HG03432 (cell line): ENCODE results near the gene SLC25A19.

Source experiments
- ATAC-seq: cut with Tn5 transposase; IDR thresholded peaks from one replicate; pipeline ENCODE4 v1.9.1; 2021; ENCODE audit warnings: mild to moderate bottlenecking, moderate library complexity; ENCODE audit not compliant: unreplicated experiment

SLC25A19 gene

DNA sequence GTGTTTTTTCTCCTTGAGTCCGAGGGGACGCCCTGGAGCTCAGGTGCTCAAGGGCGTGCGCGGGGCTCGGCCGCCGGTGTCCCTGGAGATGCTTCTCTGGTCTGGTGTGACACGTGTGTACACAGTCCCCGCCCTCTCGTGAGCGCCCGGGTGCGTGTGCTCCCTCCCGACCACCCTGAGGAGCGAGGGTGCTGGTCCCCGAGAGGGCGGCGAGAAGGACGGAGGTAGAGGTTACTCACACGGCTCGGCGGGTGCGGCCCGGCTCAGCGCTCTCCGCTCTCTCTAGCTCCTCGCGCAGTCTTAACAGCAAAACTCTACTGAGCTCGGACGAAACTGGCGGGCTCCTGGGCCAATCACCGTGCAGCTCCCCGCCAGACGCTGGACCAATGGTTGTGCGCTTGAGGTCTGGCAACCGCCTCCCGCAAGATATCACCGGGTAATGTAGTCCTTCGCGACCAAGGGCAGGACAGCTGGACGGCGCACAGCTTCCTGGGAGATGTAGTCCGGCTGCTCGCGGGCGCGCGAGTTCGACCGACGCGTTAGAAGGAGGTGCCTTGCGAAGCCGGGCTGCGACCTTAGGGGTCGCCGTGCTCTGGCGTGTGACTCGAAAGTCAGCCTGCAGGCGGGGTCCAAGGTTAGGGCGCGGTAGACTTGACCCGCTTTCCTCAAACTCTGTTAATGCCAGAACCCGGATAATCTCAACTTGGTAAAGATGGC, at the start of gene SLC25A19:
Gene SLC25A19 (minus strand): TSS at position 319 of the 717 bp plus-strand sequence. CDS start 2,669 bp downstream, outside the sequence.
- peak; percentile 90 for ATAC-seq

DNA sequence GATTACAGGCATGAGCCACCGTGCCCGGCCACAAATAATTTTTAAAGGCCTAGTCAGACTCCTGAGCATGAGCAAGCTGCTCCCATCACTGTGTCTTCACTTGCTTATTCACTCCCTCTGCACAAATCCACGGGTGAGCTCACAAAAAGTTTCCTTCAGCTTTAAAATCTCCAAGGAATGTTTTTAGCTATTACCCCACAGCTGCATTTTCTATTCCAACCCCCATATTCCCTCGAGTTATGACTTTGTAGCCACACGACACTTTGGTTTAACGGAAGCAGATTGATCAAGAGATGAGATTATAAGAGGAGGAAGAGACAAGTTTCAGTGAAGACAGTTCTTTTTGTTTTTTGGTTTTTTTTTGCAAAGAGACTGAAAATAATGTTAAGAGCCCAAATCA, 49.1 kb upstream of the SLC25A19 start:
- ATAC-seq, result no peak

DNA sequence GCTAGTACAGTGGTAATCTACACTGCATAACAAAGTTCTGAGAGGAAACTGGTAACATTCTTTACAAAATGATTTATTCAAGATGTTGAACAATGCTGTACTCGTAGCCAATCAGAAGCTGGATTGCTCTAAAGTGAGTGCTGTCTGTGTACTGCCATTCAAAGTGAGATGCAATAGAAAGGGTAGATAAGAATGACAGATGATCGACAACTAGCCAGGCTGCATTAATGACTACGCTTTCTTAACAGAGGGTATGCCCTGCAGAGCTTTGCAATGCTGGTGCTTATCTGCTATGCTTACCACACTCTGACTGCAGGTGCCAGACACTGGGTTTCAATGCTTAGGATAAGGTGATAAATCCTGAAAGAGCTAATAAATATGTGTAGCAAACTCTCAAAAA, 46.1 kb upstream of the SLC25A19 start:
- no peak for ATAC-seq

- ATAC-seq, result no peak
Measured at GRCh38 chr17:75334723-75335122, 45.5 kb upstream of the SLC25A19 start.

DNA sequence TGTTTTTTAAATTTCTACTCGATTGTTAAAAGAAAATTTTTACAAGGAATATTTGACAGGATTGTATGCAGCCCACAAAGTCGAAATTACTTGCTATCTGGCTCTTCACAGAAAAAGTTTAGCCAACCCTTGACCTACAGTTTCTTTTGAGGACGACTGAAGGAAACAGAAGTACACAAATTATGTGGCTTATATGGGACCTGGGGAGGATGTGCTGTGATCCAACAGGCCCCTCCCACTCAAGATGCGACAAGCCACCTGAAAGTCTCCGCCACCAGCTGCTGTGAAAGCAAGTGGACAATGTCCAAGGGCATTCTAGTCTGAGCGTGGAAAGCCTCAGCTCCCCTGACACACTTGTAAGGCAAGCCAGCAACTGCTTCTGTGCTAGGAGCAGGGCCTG, 42.4 kb upstream of the SLC25A19 start:
- ATAC-seq, result no peak

GRCh38 chr17:75327757-75328156, 38.5 kb upstream of the SLC25A19 start:
- ATAC-seq, result no peak

DNA sequence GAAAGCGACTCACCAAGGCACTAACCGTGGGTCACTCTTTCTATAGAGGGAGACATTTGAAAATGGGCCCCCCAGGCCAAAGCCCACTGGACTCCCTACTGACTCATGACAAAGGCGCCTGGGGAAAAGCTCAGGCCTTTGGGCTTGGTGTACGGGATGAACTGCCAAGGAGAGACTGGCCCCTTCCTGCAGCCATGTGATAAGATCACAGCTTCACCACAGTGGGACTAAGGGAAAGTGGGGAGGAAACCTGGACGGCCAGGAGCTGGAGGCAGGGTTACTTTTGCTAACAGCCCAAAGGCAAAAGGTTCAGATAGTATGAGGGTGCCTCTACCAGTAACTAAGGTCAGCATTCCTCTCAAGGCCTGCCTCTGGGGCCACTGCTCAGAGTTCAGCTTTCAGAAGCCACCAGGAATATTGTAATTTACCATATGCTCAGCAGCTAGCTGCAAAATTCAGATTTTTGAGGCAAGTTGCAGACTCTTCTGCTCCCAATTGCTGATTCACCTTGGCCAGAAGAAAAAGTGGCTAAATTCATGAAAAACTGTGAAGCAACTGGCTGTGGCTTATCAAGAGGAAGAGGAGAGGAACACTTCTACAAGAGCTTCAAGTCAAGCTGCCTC, 37.1 kb upstream of the SLC25A19 start:
- no peak for ATAC-seq

DNA sequence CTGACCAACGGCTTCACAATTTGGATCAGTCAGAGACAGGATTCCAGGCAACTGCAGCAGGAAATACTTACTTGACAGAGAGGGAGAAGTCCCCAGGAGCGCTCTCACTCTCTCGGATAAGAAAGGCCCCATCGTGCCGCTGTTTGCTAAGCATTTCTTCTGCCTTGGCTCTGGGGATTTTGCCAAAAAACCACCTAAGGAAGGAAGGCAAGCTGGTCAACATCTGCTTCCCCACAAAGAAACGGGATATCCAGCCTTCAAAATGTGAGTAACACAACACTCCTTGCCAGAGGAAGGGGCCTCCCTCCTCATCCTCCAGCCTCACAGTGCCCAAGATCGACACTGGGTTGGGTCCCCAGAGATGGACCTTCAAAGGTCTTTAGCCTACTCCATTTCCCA, 36.6 kb upstream of the SLC25A19 start:
- ATAC-seq, result no peak

DNA sequence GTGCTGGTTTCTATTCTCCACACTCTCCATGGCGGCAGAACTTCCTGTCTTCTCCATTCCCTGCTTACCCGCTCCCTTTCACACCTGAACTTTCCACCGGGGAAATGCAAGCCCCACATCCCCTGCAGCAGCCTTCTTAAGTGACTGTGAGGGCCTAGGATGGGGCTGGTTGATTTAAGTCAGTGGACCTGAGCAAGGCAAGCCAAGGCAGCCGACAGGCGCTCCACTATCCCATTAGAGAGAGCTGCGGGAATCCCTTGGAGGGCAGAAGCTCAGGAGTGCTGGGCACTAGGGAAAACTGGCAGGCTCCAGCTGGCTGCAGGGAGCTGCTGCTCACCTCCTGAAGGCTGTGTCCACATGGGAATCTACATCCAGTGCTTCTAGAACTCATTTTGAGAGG, 36.1 kb upstream of the SLC25A19 start:
- ATAC-seq, result no peak

DNA sequence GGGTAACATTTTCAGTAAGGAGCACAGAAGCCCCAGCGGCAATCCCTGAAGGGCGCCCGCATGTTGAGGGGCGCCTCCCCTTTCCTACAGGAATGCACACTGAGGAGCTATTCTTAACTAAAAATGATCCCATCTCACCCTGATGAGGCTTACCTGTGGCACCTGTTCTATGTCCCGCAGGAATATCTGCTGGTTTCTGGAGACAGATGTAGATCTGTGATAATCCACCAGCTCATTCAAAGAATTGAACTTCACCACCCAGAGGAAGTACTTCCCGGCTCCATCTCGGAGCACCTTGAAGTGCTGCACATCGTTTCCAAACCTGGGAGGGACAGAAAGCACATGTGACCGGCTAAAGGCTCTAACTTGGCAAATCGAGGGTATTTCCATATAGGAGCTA, 32.3 kb upstream of the SLC25A19 start:
- ATAC-seq, result no peak

DNA sequence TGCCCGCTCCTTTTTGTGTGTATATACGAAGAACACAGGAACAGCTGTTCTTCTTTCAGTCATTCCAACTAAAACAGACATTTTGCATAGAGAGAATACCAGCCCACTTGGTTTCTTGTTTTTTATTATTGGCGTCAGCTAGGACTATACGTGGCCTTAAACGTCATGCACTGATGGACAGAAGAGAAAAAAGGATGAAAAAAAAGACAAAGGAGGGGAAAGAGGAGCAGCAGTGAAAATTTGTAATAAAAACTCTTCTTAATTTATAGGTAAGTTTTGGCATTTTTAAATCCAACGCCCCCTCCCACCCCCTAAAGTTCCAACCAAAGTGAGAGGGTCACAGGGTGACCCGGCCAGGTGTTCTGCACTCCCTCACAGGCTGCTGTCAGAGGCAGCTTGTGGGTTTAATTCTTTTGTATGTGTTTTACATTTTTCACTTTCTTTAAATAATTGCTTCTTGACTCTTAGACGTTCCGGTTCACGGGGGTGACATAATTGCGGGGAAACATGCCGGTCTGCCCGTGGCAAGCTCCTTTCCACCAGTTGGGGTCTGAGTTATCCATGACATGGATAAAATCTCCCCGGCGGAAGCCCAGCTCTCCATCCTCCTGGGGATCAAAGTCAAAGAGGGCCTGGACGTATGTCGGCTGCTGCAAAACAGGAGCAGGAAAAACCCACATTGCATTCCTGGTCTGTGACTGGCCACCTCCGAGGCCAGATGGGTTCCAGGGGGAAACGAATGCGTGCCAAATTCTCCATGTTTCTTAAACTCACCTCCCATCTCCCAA, 30.9 kb upstream of the SLC25A19 start:
- peak; percentile 59 for ATAC-seq

- ATAC-seq, result no peak
Measured at GRCh38 chr17:75318615-75319222, 29.5 kb upstream of the SLC25A19 start.

DNA sequence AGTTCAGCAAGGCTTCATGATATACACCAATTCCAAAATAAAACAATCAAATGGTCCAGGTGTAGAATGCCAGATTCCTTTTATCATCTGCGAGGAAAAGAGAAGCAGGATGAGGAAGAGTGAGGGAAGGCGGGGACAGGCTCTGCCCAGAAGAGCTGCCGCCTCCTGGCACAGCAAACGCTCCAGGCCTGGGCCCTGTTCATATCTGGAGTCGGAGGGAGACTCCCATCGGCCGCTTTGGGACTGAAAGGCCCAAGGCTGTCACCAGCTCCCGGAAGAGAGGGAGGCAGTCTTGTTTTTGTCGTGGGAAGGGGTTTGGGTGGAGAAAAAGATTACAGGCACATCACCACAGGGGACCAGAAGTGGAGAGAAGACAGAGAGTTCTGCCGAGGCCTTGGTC, 29.0 kb upstream of the SLC25A19 start:
- ATAC-seq, result no peak

GRCh38 chr17:75317671-75318070, 28.4 kb upstream of the SLC25A19 start:
- no peak for ATAC-seq

- ATAC-seq, result no peak
Measured at GRCh38 chr17:75316253-75316652, 27.0 kb upstream of the SLC25A19 start.

- no peak for ATAC-seq
Measured at GRCh38 chr17:75315541-75316243, 26.5 kb upstream of the SLC25A19 start.

DNA sequence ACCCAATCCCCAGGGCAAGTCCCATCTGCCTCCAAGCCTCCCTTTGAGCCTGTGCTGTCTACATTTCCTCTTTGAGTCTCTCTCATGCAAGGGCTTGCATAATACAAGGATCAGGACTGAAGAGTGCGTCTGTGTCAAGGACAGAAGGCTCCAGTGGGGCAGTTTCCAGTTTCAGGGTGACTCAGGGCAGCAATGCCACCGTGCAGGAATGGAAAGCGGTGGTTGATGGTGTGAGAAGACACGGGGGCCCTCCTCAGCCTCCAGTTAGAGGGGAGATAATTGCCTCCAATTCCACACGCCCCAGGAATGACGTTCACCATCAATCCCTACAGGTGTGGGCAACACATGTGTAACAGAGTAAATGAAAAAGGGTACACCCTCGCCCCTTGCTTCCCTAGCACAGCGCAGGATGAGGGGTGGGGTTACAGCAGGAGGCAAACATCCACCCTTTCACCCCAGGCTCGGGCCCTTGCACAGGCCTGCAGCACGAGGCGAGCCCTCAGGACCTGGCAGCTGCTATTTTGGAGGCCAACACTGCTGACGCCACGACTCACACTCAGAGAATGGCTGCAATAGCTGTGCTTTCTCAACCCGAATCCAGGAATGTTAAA, 24.8 kb upstream of the SLC25A19 start:
- no peak for ATAC-seq

DNA sequence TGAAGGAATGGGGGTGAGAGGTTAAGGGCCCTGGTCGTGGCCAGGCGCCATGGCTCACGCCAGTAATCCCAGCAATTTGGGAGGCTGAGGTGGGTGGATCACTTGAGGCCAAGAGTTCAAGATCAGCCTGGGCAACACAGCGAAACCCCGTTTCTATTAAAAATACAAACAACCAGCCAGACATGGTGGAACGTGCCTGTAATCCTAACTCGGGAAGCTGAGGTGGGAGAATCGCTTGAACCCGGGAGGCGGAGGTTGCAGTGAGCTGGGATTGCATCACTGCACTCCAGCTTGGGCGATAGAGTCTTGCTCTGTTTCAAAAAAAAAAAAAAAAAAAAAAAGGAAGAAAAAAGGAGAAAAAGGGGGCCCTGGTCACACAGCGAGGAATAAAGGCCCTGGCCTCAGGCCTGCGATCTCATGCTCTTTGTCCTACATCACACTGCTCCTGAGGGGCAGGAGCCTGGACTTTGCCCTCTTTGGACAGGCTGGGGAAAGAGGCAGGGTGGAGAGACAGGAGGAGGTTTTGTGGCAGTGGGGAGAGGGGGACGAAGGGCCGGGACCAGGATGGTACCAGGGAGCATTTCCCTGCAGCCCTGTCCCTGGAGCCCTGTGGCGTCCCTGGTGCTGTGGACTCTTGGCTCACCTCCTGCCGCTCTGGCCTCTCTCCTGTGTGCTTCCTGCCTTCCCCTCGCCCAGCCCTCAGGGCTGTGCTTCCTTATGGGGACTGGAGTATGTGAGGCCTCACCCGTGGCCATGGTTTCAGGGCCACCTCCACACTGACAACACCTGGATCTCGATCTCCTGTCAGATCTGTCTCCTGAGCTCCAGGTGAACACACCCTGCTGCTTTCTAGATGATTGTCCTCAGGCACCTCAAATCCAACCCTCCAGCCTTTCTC, 19.7 kb upstream of the SLC25A19 start:
- ATAC-seq, result no peak

GRCh38 chr17:75307957-75308731, 18.9 kb upstream of the SLC25A19 start:
- no peak for ATAC-seq
